Liver (tissue), 9 donors: ENCODE data around the gene CCDC91. TPM values are rescaled to one million over a fixed set of nuclear protein-coding genes. Genes with fewer than 3 reads are reported as not detected.

ENCODE experiments used
- DNase-seq: peaks from one replicate; pipeline ENCODE4 v3.0.0-alpha.2; 2017; ENCODE audit warnings: low spot score
- H3K27ac ChIP-seq, 2 donors: one replicate each; pipeline ENCODE4 v1.7.0; 2013; ENCODE audit warnings: inconsistent platforms in 2 of 2, low read length in 2 of 2, control low read depth in 1 of 2, low read depth in 1 of 2, mild to moderate bottlenecking in 1 of 2
- H3K27me3 ChIP-seq, 4 donors: one replicate each; pipeline versions ENCODE4 v1.6.1 to v1.7.0; 2013; ENCODE audit warnings: low read length in 3 of 4, inconsistent platforms in 1 of 4, mild to moderate bottlenecking in 1 of 4, moderate library complexity in 1 of 4; ENCODE audit not compliant: control insufficient read depth in 4 of 4, insufficient read depth in 4 of 4
- H3K36me3 ChIP-seq, 4 donors: one replicate each; pipeline versions ENCODE4 v1.6.1 to v1.7.0; 2013; ENCODE audit warnings: low read length in 3 of 4, mild to moderate bottlenecking in 3 of 4, low read depth in 1 of 4, moderate library complexity in 1 of 4; ENCODE audit not compliant: control insufficient read depth in 4 of 4, insufficient read depth in 3 of 4
- H3K4me1 ChIP-seq, 4 donors: one replicate each; pipeline versions ENCODE4 v1.6.1 to v1.7.0; 2013; ENCODE audit warnings: low read length in 3 of 4, mild to moderate bottlenecking in 3 of 4, moderate library complexity in 1 of 4; ENCODE audit not compliant: control insufficient read depth in 4 of 4, insufficient read depth in 4 of 4
- H3K4me3 ChIP-seq, 3 donors: one replicate each; pipeline versions ENCODE4 v1.6.1 to v1.7.0; 2013; ENCODE audit warnings: low read length in 3 of 3, control low read depth in 1 of 3, low read depth in 1 of 3, mild to moderate bottlenecking in 1 of 3
- H3K9ac ChIP-seq, 2 donors: one replicate each; pipeline ENCODE4 v1.7.0; 2013; ENCODE audit warnings: low read length in 2 of 2, mild to moderate bottlenecking in 2 of 2, moderate library complexity in 2 of 2, control low read depth in 1 of 2, low read depth in 1 of 2
- H3K9me3 ChIP-seq, 4 donors: one replicate each; pipeline versions ENCODE4 v1.6.1 to v1.7.0; 2013; ENCODE audit warnings: low read length in 3 of 4; ENCODE audit not compliant: control insufficient read depth in 4 of 4
- CTCF ChIP-seq: fragments of 150-350 bp; IDR thresholded peaks from 2 replicates; pipeline ENCODE4 v1.5.1; 2017; ENCODE audit warnings: improper control_type of control experiment, low read depth, low read length; ENCODE audit not compliant: missing input control
- EGR1 ChIP-seq, 2 donors: IDR thresholded peaks; 2 replicates each; pipeline ENCODE4 v1.6.1; 2016 to 2018; ENCODE audit warnings: antibody characterized with exemption in 2 of 2, low read depth in 2 of 2
- FOXA1 ChIP-seq: IDR thresholded peaks from 2 replicates; pipeline ENCODE4 v1.6.1; 2016; ENCODE audit warnings: antibody characterized with exemption
- FOXA2 ChIP-seq: IDR thresholded peaks from 2 replicates; pipeline ENCODE4 v1.6.1; 2016; ENCODE audit warnings: antibody characterized with exemption
- HNF4A ChIP-seq, 2 donors: conservative IDR thresholded peaks; 2 replicates each; pipeline ENCODE4 v1.6.1; 2016; ENCODE audit warnings: antibody characterized with exemption in 2 of 2, mild to moderate bottlenecking in 2 of 2
- HNF4G ChIP-seq: IDR thresholded peaks from 2 replicates; pipeline ENCODE4 v1.6.1; 2016; ENCODE audit warnings: antibody characterized with exemption
- JUND ChIP-seq, 2 donors: IDR thresholded peaks; 2 replicates each; pipeline ENCODE4 v1.6.1; 2016; ENCODE audit warnings: antibody characterized with exemption in 2 of 2
- NR2F2 ChIP-seq: IDR thresholded peaks from 2 replicates; pipeline ENCODE4 v1.6.1; 2016; ENCODE audit warnings: antibody characterized with exemption
- RAD21 ChIP-seq, 2 donors: IDR thresholded peaks; 2 replicates each; pipeline ENCODE4 v1.6.1; 2016; ENCODE audit warnings: antibody characterized with exemption in 2 of 2, mild to moderate bottlenecking in 2 of 2
- RXRA ChIP-seq, 2 donors: IDR thresholded peaks; 2 replicates each; pipeline ENCODE4 v1.6.1; 2017 to 2018; ENCODE audit warnings: antibody characterized with exemption in 2 of 2, mild to moderate bottlenecking in 1 of 2
- SP1 ChIP-seq: IDR thresholded peaks from 2 replicates; pipeline ENCODE4 v1.6.1; 2018; ENCODE audit warnings: antibody characterized with exemption, mild to moderate bottlenecking
- TAF1 ChIP-seq: conservative IDR thresholded peaks from 2 replicates; pipeline ENCODE4 v1.6.1; 2016; ENCODE audit warnings: antibody characterized with exemption, mild to moderate bottlenecking
- YY1 ChIP-seq: IDR thresholded peaks from 2 replicates; pipeline ENCODE4 v1.6.1; 2016; ENCODE audit warnings: antibody characterized with exemption, mild to moderate bottlenecking
- ZBTB33 ChIP-seq: IDR thresholded peaks from 2 replicates; pipeline ENCODE4 v1.6.1; 2016; ENCODE audit warnings: antibody characterized with exemption
- WGBS: extraction: QIAGEN DNeasy Blood & Tissue Kit; methylation state at CpG from one replicate; pipeline ENCODE4 v1.1.7; 2013; 5-methylcytosine and 5-hydroxymethylcytosine counted together
- polyA plus RNA-seq, 2 donors: library from polyadenylated mRNA; stranded (reverse) in 1 of 2; unstranded in 1 of 2; fragments of 200-250 nt in 1 of 2; fragments of >200 nt in 1 of 2; fragmentation: Nextera tagmentation in 1 of 2; extraction: Ambion mirVana in 1 of 2; gene quantifications; one replicate each; pipeline versions ENCODE4 v1.2.1 to v1.2.3, GENCODE V29; 2013 to 2015
- total RNA-seq, 2 donors: library from RNA; depleted of rRNA; stranded (reverse); fragments of >200 nt; gene quantifications; one replicate each; pipeline ENCODE4 v1.2.3, GENCODE V29; 2014
- TF ChIP-seq, protein P1 (sequence below): IDR thresholded peaks from 2 replicates; pipeline ENCODE4 v1.6.1; 2016; ENCODE audit warnings: antibody characterized with exemption, mild to moderate bottlenecking
- TF ChIP-seq, protein P2 (sequence below): IDR thresholded peaks from 2 replicates; pipeline ENCODE4 v1.6.1; 2016; ENCODE audit warnings: antibody characterized with exemption
- TF ChIP-seq, protein P3 (sequence below): IDR thresholded peaks from 2 replicates; pipeline ENCODE4 v1.6.1; 2016; ENCODE audit warnings: antibody characterized with exemption
- donor health status: healthy.
- donor health status: healthy.
- donor health status: healthy.
- donor health status: healthy.
- donor health status: healthy.

The CCDC91 gene
- total and polyA plus RNA-seq, 4 donors: 8.4 to 29.0 (median 15.1) TPM

DNA sequence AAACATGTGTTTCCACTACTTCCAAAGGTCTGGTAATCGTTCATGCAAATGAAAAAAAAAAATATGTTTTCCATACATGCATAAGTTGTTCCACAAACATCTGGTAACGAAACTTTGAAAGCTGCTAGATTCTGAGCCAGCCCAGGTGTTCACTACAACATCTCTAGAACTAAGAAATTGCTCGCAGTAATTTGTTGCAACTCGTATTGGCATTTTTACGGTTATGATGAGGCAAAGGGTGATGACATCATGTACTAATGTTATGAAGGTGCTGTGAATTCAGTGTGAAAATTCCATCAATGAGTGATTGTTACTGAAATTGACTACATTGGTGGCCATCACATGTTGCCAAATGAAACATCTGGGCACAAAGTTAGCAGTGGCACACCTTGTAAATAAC lies 31.9 kb upstream of the CCDC91 start (continued):
- TF ChIP-seq, protein P1, sequence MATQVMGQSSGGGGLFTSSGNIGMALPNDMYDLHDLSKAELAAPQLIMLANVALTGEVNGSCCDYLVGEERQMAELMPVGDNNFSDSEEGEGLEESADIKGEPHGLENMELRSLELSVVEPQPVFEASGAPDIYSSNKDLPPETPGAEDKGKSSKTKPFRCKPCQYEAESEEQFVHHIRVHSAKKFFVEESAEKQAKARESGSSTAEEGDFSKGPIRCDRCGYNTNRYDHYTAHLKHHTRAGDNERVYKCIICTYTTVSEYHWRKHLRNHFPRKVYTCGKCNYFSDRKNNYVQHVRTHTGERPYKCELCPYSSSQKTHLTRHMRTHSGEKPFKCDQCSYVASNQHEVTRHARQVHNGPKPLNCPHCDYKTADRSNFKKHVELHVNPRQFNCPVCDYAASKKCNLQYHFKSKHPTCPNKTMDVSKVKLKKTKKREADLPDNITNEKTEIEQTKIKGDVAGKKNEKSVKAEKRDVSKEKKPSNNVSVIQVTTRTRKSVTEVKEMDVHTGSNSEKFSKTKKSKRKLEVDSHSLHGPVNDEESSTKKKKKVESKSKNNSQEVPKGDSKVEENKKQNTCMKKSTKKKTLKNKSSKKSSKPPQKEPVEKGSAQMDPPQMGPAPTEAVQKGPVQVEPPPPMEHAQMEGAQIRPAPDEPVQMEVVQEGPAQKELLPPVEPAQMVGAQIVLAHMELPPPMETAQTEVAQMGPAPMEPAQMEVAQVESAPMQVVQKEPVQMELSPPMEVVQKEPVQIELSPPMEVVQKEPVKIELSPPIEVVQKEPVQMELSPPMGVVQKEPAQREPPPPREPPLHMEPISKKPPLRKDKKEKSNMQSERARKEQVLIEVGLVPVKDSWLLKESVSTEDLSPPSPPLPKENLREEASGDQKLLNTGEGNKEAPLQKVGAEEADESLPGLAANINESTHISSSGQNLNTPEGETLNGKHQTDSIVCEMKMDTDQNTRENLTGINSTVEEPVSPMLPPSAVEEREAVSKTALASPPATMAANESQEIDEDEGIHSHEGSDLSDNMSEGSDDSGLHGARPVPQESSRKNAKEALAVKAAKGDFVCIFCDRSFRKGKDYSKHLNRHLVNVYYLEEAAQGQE: no peak
- TF ChIP-seq FOXA2 (no peak), CTCF (no peak)

GRCh38 chr12:28159688-28160087 lies 30.6 kb upstream of the CCDC91 start:
- H3K36me3 ChIP-seq: no peaks in the 10 kb centered on the region
- H3K9ac ChIP-seq: no peak overlapping the region
- no peaks in the 10 kb centered on the region for H3K4me1 ChIP-seq
- H3K9me3 ChIP-seq: no peaks in the 10 kb centered on the region
- H3K4me3 ChIP-seq: no peak overlapping the region
- 88% methylated on average over 1 of the region's 1 CpG for WGBS
- no peak overlapping the region for H3K27ac ChIP-seq
- TF ChIP-seq HNF4G (no peak), HNF4A (conservative IDR thresholded peaks at IDR 0.05) (no peak), ZBTB33 (no peak), YY1 (no peak), JUND (IDR thresholded peaks at IDR 0.05) (no peak), RAD21 (IDR thresholded peaks at IDR 0.05) (no peak), EGR1 (IDR thresholded peaks at IDR 0.05; ENCODE audit: low read depth in 2 of 2) (no peak), TAF1 (no peak), SP1 (no peak), FOXA2 (no peak), CTCF (no peak), RXRA (IDR thresholded peaks at IDR 0.05) (no peak), FOXA1 (no peak), NR2F2 (no peak)
- TF ChIP-seq, protein P2, sequence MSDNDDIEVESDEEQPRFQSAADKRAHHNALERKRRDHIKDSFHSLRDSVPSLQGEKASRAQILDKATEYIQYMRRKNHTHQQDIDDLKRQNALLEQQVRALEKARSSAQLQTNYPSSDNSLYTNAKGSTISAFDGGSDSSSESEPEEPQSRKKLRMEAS: no peak
- TF ChIP-seq, protein P1: no peak
- TF ChIP-seq, protein P3, sequence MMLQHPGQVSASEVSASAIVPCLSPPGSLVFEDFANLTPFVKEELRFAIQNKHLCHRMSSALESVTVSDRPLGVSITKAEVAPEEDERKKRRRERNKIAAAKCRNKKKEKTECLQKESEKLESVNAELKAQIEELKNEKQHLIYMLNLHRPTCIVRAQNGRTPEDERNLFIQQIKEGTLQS: no peak
- no peaks in the 10 kb centered on the region for H3K27me3 ChIP-seq
- DNase-seq: no peak
